GM19043 (cell line): ENCODE data around the gene LRCH4.

Experiments
- ATAC-seq: cut with Tn5 transposase; IDR thresholded peaks from one replicate; pipeline ENCODE4 v1.9.1; 2021; ENCODE audit warnings: low read depth; ENCODE audit not compliant: unreplicated experiment

LRCH4 gene

GRCh38 chr7:100582650-100583049 lies 3.3 kb downstream of the LRCH4 start:
- ATAC-seq: no peak

DNA sequence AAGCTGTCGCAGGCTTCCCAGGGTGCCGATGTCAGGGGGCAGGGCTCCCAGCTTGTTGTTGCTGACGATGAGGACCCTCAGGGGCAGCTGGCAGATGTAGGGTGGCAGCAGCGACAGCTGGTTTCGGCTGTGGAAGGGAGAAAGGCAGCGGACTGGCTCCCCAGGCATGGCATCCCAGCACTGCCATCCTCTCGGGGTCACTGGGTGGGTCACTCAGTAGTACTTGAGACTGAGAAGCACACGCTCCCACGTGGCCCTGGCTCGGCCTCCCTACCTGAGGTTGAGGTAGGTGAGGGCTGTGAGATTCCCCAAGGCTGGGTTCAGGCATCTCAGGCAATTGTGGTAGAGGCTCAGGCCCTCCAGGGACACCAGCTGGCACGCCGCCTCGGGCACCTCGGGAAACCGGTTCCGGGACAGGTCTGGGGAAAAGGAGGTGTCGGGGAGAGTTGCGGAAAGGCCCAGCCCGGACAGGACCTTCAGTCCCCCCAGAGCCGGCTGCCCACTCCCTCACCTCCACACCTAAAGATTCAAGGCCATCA lies 3.8 kb downstream of the LRCH4 start:
- no peak for ATAC-seq

DNA sequence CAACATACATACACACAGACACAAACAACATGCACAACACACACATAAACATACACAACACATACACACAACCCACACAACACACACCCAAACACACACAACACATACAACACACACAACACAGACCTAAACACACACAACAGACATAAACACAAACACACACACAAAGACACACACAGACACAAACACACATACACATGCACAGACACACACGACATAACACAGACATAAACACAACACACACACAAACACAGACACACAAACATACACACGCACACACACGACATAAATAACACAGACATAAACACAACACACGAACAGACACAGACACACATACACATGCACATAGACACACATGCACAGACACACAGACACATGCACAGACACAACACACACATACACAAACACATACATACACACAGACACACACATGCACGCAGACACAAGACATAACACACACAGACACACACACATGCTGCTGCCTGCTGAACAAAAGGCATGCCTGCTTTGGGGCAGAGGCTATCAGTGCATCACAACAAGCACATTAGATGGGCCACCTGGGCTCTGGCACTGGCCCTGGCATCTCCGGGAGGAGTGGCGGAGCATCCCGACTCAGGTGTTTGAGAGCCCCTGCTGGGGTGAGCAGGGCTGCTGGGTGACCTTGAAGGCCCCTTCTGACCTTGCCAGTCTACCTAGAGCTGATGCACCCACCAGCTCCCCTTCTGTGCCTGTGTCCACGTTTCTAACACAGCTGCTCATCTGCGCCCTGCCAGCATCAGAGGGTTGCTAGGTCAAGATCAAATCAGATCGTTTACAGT lies 5.3 kb downstream of the LRCH4 start:
- ATAC-seq: no peak

- no peak for ATAC-seq
Observed at GRCh38 chr7:100578246-100579183, 7.4 kb downstream of the LRCH4 start.

DNA sequence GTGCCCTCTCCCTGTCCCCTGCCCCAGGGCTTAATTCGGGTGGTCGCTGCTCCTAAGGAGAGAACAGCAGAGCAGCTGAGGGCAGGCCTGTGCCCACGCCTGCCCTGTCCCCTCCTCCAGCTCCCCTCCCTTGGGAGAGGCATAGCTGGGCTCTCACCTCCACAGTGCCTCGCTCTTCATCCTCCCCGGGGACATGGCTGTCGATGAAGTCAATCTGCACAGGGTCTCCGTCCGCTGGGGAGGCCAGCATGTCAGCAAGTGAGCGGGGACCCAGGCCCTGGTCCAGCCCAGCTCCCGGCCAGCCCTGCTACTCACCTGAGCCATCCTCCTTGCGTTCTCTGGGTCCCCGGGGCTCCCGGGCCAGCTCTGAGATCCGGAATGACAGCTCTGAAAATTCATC lies 8.4 kb downstream of the LRCH4 start:
- no peak for ATAC-seq

- ATAC-seq: no peak
Observed at GRCh38 chr7:100577103-100577502, 8.8 kb downstream of the LRCH4 start.

DNA sequence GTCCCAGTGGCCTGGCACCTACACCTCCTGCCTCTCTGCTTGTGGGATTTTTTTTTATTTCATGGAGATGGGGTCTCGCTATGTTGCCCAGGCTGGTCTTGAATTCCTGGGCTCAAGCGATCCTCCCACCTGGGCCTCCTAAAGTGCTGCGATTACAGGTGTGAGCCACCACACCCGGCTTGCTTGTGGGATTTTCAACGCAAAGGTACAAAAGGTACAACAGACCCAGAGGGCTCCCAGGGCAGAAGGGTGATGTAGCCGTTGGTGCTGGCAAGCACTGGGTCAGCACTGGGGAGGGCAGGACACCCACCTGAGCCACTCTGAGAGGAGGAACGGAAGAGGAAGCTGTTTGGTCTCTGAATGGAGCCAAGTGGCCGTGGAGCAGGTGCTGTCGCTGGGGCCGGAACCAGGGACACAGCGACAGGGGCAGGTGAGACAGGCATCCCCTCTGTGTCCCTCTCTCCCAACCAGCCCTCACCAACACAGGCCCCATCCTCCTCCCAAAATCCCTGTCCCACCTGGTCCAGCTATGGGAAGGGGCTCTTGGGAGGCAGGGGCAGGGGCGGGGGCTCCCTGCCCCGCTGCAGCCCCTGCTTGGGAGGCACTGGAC lies 9.4 kb downstream of the LRCH4 start:
- no peak for ATAC-seq

GRCh38 chr7:100575746-100576383 lies 10.1 kb downstream of the LRCH4 start:
- no peak for ATAC-seq

DNA sequence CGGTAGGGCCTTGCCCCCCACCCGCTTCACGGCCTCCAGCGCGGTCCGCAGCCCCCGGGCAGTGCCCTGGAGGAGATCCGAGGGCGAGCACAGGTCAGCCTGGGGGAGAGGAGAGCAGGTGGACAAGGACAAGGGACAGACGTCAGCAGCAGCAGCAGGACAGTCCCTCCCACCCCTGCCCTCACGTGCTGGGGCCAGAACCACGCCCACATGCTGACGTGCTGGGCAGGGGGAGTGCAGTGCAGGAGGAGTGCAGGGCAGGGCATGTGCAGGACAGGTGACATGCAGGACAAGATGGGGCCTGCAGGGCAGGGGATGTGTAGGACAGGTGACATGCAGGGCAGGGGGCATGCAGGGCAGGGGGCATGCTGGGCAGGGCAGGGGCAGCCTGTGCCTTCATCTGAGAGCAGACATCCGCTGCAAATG lies 10.7 kb downstream of the LRCH4 start:
- ATAC-seq: no peak

DNA sequence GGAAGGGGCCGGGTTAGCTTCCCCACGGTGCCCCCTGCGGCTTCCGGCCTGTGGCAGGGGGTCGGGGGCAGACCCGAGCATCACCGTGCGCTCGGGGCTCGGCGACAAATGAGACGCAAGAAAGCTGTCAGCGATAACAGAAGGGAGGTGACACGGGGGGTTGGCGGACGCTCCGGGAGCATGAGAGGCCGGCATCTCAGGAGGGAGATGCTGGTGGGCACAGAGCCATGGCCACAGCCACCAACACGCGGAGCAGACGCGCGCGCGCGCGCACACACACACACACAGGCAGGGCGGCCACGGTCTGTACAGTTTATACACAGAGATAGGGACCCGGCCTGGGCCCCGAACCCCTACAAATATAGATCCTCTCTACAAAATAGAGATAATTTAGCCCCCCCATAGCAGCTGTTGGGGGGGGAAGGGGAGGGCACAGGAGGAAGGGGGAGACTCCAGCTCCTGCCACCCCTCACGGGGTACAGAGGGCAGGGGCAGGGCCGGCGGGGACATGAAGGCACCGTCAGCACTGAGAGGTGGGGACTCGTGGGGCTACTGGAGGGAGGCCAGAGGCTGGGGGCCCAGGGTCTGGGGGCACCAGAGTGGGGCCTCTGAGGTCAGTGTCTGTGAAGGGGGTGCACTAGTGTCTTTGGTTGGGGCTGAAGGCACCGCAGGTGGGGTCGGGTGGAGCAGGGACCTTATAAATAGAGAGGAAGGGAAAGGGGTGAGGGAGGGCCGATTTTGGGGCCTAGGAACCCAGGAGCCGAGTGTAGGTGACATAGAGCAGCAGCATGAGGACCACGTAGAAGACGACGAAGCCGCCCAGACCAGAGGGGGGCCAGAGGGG lies 11.3 kb downstream of the LRCH4 start:
- no peak for ATAC-seq

- no peak for ATAC-seq
Observed at GRCh38 chr7:100573691-100574361, 12.1 kb downstream of the LRCH4 start, which contains the start of gene SAP25. SAP25 (minus strand) TSS chr7:100573900; CDS start chr7:100573742, 158 bp downstream.

DNA sequence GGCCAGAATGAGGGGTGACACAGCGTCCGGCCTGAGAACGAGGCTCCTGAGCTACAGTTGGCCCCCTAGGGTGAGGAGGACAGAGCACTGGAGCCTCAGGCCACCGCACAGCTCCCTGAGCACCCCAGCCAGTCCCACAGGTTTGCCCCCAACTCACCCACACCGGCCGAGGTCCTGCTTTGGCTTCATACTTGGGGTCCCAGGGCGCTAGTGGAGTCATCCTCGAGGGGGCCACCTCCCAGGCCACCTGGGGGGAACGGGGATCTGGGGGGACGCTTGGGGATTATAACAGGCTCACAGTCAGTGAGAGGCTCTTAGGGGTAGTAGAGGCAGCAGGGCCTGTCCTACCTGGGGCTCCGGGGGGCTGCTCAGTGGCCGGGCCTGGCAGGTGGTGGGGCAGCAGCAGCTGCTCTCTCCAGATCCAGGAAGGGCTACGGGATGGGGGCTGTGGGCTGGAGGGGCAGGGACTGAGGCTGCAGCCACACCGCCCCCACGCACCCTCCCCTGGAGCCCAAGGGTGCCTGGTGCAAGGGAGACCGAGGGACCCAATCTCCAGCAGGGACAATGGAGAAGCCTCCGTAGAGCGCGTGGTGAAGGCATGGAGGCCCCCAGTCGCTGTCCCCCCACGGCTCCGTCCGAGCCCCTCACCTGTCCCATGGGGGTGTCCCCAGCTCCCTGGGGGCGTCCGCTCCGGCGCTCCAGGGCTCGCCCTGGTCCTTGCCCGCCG lies 12.8 kb downstream of the LRCH4 start:
- no peak for ATAC-seq

GRCh38 chr7:100572281-100572948 lies 13.5 kb downstream of the LRCH4 start:
- no peak for ATAC-seq

DNA sequence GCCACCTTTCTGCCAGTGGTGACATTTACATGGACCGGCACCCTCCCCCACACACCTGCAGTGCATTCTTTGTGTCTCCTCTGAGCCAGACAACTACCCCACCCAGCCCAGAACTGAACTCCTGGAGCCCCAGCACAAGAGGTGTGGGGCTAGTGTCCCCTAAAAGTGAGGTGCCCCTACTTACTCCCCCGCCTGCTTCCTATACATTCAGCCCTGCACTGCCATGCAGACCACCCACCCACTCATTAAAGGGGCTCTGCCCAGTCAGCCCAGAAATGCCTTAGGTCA lies 14.2 kb downstream of the LRCH4 start:
- ATAC-seq: no peak

- no peak for ATAC-seq
Observed at GRCh38 chr7:100570954-100571828, 14.7 kb downstream of the LRCH4 start.

- ATAC-seq: no peak
Observed at GRCh38 chr7:100568896-100569844, 16.8 kb downstream of the LRCH4 start.
